GM21515 (cell line): Measurements from ENCODE around the gene CACNB3.

Source experiments
- ATAC-seq: cut with Tn5 transposase; IDR thresholded peaks from one replicate; pipeline ENCODE4 v1.9.1; 2021; ENCODE audit not compliant: unreplicated experiment

CACNB3 gene

DNA sequence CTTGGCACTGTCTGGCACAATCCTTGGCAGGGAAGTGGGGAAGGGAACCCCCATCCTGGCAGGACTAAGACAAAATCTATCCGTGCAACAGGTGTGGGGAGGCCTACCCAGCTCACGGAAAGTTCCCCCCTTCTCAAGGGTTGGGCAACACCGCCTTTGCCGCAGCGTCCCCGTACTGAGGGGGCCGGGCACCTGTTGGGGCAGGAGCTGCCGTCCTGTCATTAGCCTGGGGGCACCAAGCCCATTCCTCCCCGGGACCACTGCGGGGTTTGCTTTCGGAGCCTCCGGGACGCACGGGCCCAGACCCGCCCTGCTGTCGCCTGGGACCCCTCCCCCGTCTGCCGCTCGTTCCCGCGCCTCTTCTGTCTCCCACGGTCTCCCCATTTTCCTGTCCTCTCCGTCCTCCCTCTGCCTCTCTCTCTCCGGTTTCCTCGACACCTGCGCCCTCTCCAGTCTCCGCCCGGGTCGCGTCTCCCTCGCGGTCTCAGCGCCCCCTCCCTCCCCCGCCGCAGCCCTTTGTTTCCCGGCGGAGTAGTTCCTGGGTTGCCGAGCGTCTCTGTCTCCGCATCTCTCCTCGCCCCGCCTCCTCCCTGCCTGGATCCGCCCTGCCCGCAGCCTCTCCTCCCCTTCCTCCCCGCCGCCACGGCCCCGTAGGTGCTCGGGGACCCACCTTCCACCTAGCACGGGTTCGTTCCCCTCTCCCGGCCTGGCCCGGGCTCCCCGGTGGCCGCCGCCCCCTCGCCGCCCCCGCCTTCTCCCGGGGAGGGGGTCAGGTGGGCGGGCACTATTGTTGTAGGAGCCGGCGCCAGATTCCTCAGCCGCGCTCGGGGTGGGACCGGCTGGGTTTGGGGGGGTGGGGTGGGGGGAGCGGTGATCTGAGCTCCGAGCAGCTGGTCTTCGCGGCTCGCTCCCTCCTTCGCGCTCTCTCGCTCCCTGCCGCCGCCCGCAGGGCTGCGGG is at the start of gene CACNB3:
Gene CACNB3 (plus strand): TSS at position 624 of the 958 bp plus-strand sequence. CDS start 434 bp downstream, outside the sequence.
- no peak for ATAC-seq

DNA sequence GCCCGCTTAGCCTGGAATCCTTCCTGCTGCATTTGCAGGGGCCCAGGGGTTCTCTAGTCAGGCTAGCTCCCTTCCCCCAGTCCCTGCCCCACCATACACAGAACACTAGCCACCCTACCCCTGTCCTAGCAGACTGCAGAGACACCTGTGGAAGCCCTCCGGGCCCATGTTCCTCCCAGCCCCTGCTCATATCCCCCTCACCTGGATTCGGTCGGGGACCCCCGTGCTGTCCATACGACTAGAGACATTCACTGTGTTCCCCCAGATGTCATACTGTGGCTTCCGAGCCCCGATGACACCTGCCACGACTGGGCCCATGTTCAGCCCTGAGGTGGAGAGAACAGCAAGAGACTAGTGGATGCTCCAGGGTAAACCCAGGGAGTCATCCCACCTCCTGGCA is 49.6 kb upstream of the CACNB3 start:
- ATAC-seq, result no peak

DNA sequence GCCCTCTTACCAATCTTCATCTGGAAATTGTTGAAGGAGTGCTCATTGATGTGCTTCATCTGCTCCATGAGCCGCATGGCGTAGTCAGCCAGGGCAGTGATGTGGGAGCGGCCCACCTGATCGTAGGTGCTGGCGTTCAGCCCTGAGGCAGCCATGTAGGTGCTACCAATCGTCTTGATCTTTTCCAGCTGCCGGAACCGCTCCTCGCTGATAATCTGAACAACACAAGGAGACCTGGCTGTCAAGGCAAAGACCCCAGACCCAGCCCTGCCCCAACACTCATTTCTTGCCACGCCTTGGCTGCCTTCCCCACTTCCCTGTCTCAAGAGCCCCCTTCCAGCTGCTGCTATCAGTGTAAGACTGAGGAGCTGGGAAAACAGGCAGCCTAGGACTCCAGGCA is 47.5 kb upstream of the CACNB3 start:
- ATAC-seq, result no peak

DNA sequence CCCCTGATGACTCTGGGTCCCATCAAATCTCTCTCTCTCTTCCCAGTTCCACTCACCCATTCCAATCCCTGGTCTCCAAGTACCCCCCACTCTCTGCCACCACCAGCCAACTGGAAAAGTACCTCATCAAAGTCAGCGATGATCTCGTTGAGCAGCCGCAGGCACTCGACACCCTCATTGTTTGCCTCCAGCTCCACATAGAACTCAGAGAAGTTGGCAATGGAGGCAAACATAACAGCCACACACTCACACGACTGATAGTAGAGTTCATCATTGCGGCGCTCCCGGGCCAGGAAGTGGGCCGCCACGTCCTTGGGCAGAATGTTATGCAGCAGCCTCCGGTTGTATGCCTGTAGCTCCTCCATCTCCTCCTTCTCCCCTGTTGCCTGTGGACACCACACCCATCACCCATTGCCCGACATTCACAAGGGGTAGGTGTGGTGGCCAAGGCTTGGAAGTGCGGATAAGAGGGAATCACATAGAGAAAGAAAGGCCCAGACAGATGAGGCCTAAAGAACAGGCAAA is 46.6 kb upstream of the CACNB3 start:
- no peak for ATAC-seq

GRCh38 chr12:48773686-48774085 is 44.6 kb upstream of the CACNB3 start:
- no peak for ATAC-seq

DNA sequence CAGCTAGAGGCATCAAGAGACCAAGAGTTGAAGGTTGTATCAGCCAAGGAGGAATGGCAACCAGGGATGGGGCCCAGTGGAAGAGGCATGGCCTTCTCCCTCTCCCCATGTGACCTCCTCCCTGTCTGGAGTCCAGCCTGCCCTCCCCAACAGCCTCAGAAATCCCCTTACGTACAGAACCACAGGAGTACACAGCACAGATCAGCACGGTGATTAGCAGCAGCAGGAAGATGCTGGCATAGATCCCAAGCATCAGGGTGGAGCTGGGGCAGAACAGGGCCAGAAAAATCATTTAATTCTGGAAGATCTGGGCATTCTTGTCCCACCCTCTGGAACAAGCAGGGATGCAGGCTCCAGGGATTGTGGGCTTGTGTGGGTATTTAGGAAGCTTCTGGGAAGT is 43.8 kb upstream of the CACNB3 start:
- no peak for ATAC-seq

DNA sequence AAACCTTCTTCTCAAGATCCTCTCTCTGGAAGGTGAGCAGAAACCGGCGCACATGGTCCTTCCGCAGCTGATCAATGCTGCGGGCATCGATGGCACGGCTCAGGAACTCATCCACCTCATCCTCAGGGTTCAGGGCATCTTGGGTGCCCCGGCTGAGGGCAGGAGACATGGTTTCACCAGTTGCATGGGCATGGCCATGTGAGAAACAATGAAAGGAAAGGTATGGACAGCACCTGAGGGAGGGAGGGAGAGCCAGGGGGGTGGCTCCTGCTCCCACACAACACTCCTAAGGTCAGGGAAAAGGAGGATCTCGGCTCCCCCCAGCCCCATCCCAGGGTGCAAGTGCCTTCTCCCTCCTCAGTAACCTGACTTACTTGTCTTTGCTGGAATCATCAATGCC is 43.0 kb upstream of the CACNB3 start:
- ATAC-seq, result no peak

GRCh38 chr12:48775991-48776649 is 42.2 kb upstream of the CACNB3 start:
- ATAC-seq, result no peak

DNA sequence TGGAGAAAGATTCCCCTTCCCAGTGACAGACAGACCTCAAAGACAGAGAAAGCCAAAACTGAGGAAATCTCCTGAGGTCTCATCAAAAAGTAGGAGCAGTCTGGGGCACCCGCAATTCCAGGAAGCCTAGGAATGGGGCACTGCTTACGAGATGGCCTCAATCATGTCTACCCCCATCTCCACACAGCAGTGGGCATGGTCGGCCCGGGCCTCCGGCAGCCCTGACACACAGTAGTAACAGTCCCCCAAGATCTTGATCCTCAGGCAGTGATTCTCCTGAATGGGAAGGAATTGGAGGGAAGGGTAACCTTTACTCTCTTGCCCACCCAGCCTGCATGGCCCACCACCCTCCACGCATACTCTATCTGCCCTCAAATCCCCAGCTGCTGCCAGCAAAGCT is 41.3 kb upstream of the CACNB3 start:
- no peak for ATAC-seq

GRCh38 chr12:48777501-48778400 is 40.5 kb upstream of the CACNB3 start:
- no peak for ATAC-seq

DNA sequence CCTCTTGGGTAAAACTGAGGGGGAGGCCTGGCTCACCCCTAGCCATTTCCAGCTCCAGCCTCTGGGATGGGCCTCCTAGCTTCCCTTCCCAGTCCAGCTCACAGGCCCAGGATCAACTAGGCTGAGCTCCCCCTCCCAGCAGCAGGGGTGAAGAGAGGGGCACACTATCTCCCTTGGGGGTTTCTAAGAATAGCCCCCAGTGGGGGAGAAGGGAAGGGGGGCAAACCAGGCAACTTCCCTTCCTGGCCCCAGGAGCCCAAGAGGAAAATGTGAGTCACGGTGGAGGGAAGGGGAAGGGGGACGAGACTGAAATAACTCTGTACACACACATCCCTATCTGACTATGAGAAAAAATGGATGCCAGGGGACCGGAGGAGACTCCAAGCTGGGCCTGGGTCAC is 38.4 kb upstream of the CACNB3 start:
- ATAC-seq, result no peak

GRCh38 chr12:48780381-48781025 is 37.8 kb upstream of the CACNB3 start:
- no peak for ATAC-seq

DNA sequence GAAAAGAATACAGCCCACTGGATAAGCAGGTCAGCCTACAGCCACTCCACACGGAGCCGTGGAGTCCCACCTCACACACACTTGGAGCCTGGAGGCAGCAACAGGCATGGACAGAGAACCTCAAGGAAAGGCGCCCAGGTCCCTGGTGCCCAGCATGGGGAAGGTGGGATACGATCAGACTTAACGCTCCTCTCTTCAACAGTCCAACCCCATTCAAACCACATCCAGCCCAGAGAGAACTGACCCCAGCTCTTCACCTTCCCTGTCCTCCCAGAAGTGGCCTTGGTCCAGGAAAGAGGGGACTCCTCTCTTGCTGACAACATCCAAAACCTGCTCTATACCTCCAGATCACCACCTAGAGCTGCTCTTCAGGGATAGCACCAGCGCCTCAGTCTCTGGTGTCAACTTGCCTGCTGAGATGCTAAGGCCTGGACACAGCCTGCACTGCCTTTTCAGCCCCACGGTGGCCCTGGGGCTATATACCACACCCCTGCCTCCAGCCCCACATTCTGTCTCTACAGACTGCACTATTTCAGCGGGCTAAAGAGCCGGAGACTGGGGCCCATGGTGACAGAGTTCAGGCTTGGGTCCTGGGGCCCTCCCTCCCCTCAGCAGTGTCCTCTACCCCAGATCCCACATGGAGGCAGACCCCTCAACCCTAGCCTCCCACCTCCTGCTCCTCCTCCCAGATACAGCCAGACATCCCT is 36.4 kb upstream of the CACNB3 start:
- ATAC-seq, result no peak

DNA sequence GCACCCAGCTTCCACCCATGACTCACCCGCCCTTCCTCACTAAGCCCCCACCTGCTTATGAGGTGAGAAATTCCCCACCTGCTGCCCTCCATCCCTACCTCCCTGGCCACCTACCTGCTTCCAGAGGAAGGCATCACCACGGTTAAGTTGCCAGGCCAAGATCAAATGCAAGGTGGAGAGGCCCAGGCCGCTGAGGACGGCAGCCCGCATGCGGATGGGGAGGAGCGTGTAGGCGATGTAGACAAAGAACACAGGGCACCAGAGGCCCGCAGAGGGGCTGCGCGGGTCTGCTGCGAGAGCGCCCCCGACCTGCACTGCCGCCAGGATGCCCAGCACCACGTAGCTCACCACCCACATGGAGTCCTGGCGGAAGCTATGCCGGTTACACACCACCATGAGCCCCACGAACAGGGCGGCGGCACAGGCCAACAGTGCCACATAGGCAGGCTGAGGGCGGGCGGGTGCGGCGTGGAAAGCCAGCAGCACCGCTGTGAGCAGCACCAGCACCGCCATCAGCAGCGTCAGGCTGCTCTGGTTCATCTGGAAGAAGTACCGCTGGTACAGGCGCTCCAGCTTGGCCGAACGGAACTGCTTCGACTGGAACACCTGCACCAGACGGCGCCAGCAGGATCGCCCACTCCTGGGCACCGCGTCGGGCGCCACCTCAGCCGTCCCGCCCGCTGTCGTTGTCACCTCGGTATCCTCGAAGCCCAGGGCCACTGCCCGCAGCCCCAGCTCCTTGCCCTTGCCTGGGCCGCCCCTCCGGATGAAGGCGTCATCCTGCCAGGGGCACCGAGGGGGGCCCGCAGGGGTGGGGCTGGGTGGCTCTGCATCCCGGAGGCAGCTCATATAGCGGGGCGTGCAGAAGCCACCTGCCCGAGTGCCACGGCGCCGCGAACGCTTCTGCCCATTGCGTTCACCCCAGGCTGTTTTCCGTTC is 35.6 kb upstream of the CACNB3 start:
- no peak for ATAC-seq

DNA sequence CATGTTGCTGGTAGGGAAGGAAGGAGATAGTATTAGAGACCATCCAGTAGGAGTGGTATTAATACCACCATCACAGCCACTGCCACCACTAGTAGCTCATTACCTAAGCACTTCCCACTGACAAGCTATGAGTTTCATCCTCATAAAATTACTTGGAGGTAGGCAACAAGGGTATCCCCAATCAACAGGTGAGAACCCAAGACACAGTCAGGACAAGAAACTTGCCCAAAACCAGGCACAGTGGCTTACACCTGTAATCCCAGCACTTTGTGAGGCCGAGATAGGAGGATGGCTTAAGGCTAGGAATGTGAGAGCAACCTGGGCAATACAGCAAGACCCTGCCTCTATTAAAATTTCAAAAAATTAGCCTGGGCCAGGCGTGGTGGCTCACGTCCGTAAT is 34.9 kb upstream of the CACNB3 start:
- no peak for ATAC-seq

DNA sequence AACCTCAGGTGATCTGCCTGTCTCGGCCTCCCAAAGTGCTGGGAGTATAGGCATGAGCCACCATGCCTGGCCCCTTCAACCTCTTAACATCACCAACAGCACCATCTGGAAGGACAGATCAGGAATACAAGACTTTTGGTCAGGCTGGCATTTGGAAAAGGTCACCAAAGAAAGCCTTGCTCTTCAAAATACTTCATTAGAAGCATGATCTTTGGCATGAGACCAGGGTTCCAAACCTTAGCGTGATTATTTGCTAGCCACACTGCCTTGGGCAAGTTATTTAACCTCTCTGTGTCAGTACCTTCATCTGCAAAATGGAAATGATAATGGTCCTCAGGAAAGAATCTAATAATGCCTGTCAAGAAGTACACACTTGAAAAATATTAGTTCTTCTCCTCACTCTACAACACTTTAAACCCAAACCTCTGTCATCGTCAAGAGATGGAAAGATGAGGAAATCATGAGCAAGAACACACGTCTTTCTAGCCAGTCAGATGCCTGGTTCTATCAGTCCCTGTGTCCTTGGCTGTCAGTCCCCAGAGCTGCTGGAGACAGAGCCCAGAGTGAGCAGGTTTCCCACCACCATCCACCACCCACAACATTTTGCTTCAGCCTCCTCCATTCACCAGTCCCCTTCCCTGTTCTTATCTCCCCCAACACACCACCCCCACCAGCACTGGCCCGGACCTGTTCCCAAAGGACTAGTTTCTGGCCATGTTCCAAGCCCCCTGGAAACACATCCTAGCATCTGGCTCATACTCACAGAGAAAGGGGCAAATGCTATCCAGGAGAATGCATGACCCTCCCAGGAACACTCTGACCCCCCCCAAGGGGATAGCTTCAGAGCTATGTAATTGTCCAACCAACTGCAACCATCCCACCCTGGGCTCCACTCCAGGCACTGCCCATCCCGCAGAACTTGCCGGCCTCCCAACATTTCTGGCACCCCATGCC is 31.4 kb upstream of the CACNB3 start:
- no peak for ATAC-seq

DNA sequence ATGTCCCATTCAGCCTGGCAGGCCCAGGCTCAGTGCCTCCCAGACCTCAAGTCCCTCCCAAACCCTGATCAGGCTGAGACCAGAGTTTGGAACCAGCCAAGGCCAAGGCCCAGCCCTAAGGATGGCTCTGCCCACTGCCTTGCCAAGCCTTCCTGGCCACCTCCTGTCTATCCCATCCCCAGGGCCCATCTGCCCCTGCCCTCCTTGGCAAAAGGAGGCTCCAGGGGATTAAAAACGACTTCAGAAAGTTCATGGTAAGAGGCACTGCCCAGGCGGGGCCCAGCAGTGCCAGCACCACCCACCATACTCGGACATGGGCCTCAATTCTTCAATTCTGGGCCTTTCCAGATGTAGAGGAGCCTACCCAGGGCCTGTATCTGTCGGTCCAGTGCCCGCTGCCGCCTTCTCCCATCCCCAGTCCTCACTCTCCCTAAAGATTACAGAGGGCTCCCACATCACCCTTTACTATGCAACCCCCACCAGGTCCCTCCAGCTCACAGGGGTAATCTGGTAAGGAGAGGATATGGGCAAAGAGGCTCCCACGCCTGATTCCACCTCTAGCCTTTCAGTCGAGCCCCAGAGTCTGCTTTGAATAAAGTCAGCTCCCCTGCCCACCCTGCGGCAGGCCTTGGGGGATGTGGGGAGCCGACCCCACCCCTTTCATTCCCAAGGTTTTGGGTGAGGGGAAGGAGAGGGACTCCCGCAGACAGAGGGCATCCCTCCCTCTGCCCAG is 30.3 kb upstream of the CACNB3 start:
- ATAC-seq, result no peak
